HG03521 (cell line): ENCODE measurements around the gene POFUT2.

Experiments used
- ATAC-seq: cut with Tn5 transposase; IDR thresholded peaks from one replicate; pipeline ENCODE4 v1.9.1; 2021; ENCODE audit warnings: mild to moderate bottlenecking, moderate library complexity; ENCODE audit not compliant: unreplicated experiment

The POFUT2 gene

GRCh38 chr21:45285266-45285931, 2.3 kb downstream of the POFUT2 start:
- ATAC-seq: no peak

GRCh38 chr21:45284456-45284741, 3.3 kb downstream of the POFUT2 start:
- no peak for ATAC-seq

- ATAC-seq: no peak
These were observed 3.9 kb downstream of the POFUT2 start for GRCh38 chr21:45283611-45284455.

- ATAC-seq: no peak
These were observed 4.6 kb downstream of the POFUT2 start for GRCh38 chr21:45283035-45283610.

- ATAC-seq: no peak
These were observed 5.2 kb downstream of the POFUT2 start for GRCh38 chr21:45282283-45283034.

GRCh38 chr21:45281411-45282282, 6.0 kb downstream of the POFUT2 start:
- ATAC-seq: no peak

- ATAC-seq: no peak
These were observed 6.7 kb downstream of the POFUT2 start for GRCh38 chr21:45280969-45281368.

GRCh38 chr21:45280178-45280821, 7.4 kb downstream of the POFUT2 start:
- no peak for ATAC-seq

GRCh38 chr21:45279446-45280177, 8.1 kb downstream of the POFUT2 start:
- ATAC-seq: no peak

- ATAC-seq: no peak
These were observed 9.4 kb downstream of the POFUT2 start for GRCh38 chr21:45278156-45278911.

GRCh38 chr21:45277101-45278045, 10.3 kb downstream of the POFUT2 start:
- no peak for ATAC-seq

GRCh38 chr21:45276596-45276995, 11.1 kb downstream of the POFUT2 start:
- no peak for ATAC-seq

- no peak for ATAC-seq
These were observed 17.3 kb downstream of the POFUT2 start for GRCh38 chr21:45270306-45270821.

- ATAC-seq: no peak
These were observed 17.8 kb downstream of the POFUT2 start for GRCh38 chr21:45269861-45270260.

GRCh38 chr21:45267390-45267760, 20.3 kb downstream of the POFUT2 start:
- no peak for ATAC-seq

GRCh38 chr21:45266518-45267389, 20.9 kb downstream of the POFUT2 start:
- ATAC-seq: no peak
